ENCODE results near the gene AP2B1.
A peak's percentile ranks its signal among the peaks of the same experiment; 100 is the strongest.

The AP2B1 gene

GRCh38 chr17:35731917-35732805, 145.0 kb downstream of the AP2B1 start:
- no peak for DNase-seq

GRCh38 chr17:35732806-35733136, 145.6 kb downstream of the AP2B1 start:
- DNase-seq = no peak

GRCh38 chr17:35733366-35733765, 146.2 kb downstream of the AP2B1 start:
- DNase-seq = no peak

GRCh38 chr17:35734396-35734795, 147.3 kb downstream of the AP2B1 start:
- no peak for DNase-seq

GRCh38 chr17:35735036-35735805, 148.1 kb downstream of the AP2B1 start:
- no peak for DNase-seq

GRCh38 chr17:35736236-35736635, 149.1 kb downstream of the AP2B1 start:
- DNase-seq = no peak

GRCh38 chr17:35738519-35739133, 151.5 kb downstream of the AP2B1 start:
- no peak for DNase-seq

GRCh38 chr17:35740216-35740615, 153.1 kb downstream of the AP2B1 start:
- no peak for DNase-seq

GRCh38 chr17:35740997-35741931, 154.1 kb downstream of the AP2B1 start:
- DNase-seq = peak in 1 of 2 experiments; percentile 22

- no peak for DNase-seq
Observed at GRCh38 chr17:35742496-35742895, 155.4 kb downstream of the AP2B1 start.

- no peak for DNase-seq
Observed at GRCh38 chr17:35742896-35743477, 155.9 kb downstream of the AP2B1 start.

GRCh38 chr17:35743626-35744328, 156.7 kb downstream of the AP2B1 start:
- peak; percentile 26 to 35 for DNase-seq

GRCh38 chr17:35744830-35745229, 157.7 kb downstream of the AP2B1 start:
- no peak for DNase-seq

GRCh38 chr17:35745246-35745645, 158.1 kb downstream of the AP2B1 start:
- DNase-seq = no peak

GRCh38 chr17:35745749-35746320, 158.7 kb downstream of the AP2B1 start:
- DNase-seq = no peak

- peak; percentile 82 to 86 for DNase-seq
Observed at GRCh38 chr17:35747540-35748017, 160.5 kb downstream of the AP2B1 start.

GRCh38 chr17:35748341-35748841, 161.3 kb downstream of the AP2B1 start:
- no peak for DNase-seq

- no peak for DNase-seq
Observed at GRCh38 chr17:35748979-35749378, 161.9 kb downstream of the AP2B1 start.

- no peak for DNase-seq
Observed at GRCh38 chr17:35749560-35750412, 162.7 kb downstream of the AP2B1 start.
